HPDE6-E6E7 (cell line): ENCODE data around the gene SLC25A34.

Experiments used
- DNase-seq: peaks from one replicate; pipeline ENCODE4 v3.0.0; 2011; ENCODE audit warnings: missing footprints; ENCODE audit errors: extremely low spot score

SLC25A34 gene

DNA sequence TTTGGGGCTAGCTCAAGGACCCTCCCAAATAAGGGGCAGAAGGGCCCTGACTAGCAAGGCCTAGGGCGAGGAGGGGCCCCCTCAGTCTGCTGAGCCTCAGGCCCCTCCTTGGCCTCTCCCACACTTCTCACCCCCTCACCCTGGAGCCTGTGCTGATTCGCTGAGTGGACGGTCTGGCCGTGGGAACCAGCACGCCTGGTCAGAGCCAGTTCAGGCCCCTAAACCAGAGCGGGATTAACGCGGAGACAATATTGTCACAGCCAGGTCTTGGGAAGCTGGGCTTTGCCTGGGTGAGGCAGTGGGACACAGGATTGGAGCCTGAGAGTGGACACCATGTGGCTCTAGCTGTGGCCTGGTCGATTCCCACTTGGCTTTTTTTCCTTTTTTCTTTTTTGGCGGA is 17.7 kb downstream of the SLC25A34 start:
- DNase-seq = no peak

GRCh38 chr1:15755021-15755645 is 19.1 kb downstream of the SLC25A34 start:
- no peak for DNase-seq

DNA sequence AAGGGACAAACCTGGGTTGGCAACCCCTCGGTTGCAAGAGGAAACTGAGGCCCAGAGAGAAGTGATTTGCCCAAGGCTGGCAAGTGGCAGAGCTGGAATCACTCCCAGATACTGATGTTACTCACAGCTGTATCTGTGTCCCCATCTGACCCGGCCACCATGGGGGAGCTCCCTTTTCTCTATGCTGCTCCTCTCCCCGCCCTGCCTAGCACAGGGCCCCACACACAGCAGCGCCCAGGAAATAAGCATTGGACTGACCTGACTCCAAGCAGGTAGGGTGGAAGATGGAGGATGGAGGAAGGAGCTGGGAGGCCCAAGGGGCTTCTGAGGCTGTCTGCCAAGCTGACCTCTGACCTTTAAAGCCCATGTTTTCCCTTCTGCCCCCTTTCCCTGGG is 19.6 kb downstream of the SLC25A34 start:
- no peak for DNase-seq

DNA sequence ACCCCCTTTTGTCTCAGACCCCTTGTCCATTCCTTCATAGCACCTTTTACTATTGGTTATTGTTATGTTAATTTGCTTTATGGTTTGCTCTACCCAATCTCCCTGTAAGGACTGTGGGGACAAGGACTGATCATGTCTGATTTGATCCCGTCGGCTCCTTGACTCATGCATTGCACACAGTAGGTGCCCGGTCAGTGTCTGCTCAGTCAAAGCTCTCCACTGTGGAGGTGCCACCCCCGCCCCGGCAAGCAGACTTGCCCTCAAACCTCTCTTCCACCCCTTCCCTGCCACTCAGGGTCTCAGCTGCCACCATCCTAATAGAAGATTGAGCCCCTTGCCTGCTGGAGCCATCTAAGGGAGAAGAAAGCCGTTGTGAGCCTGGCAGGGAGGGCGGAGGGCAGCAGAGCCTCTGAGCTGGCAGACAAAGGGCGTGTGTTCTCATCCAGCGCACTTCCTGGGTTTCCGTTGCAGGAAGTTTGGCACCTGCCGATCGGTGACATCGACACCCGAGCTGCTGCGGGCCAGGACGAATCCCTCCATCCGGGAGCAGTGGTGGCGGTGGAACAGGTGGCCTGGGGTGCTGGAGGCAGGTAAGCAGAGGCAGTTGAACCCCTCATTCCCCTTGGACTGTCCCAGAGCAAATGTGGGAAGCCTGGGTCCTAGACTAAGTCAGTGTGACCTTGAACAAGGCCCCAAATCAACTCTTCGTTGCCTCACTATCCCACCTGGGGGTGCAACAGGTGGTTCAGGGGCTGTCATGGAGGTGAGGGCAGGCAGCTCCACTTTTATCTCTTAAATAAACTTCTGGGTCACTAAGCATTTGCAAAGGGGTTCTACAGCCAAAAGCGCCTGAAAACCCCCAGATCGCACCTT is 20.3 kb downstream of the SLC25A34 start:
- DNase-seq = no peak

DNA sequence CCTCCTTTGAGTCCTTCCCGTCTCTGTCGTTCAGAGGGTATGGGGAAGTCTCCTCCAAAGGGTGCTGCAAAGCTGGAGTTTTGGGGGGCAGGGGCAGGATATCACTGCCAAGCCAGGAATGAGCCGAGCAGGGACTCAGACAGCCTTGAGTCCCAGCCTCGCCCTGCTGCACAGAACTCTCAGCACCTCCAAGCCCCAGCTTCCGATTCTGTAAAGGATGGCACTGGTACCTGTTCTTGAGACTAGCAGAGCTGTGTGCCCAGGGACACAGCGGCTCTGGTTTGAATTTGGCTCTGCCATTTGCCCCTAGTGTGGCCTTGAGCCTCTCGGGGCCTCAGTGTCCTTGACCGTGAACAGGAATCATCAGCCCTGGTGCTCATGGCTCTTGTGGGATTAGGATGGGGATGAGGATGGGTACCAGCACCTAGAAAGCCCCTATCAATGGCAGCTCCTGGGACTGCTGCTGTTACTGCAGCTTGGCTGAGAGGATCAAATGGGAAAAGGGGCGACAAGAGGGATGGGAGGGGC is 21.0 kb downstream of the SLC25A34 start:
- DNase-seq = no peak

DNA sequence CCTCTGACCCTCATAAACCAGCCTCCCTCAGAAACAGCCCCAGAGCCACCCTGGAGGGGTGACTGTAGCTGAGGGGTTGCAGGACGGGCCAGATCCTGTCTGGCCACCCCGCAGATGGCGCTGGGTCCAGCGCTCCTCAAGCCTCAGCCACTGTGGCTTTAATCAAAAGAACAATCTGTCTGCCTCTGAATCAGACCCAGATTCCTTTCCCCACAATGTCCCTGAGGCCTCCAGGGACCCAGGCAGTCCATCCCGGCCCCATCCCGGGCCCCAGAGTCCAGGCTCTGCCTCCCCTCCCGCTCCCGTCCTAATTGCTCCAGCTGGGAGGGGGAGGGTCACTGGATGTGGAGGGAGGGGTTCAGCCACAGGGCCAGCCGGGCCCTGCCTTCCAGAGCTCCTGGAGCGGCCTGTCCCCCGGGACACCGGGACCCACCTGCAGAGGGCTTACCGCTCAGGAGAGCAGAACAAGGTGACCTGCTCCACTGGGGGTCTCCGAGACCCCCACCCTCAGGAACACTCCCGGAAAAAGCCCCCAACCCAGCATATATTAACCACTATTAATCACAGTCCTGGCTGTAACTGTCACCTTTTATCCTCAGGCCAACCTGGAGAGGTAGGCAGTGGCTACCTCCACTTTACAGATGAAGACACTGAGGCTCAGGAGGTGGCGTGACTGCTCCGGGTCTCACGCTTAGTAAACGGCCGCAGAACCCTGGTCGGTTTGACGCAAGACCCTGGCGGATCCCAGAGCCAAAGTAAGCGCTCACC is 21.7 kb downstream of the SLC25A34 start:
- DNase-seq = no peak

DNA sequence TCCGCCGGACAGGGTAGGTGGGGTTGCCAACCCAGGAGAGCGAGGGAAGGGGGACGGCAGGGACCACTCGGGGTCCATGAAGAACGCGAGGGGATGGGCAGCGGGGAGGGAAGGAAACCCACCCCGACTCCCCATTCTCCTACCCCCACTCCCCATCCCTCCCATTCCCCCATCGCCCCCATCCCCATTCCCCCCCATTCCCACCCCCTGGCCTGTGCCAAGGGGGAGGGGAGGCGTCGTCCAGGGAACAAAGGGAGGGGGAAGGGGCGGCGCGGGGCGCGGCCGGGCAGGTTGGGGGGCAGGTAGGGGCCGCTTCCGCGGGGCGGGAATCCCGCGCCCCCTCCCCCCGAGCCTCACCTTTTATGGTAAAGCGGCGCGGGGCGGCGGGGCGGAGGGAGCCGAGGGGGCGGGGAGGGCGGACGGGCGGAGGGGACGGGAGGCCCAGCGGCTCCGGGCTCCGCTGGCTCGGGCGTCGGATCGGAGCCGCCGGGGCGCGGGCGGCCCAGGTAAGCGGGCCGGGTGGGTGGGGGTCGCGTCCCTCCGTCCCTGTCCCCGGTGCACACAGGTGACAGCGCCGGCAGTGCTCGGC is 22.4 kb downstream of the SLC25A34 start, which contains the start of gene FBLIM1:
Gene FBLIM1 (plus strand): TSS at position 453 of the 589 bp plus-strand sequence. CDS start 6,189 bp downstream, outside the sequence.
- DNase-seq = no peak

GRCh38 chr1:15758953-15759661 is 23.0 kb downstream of the SLC25A34 start:
- DNase-seq = no peak

DNA sequence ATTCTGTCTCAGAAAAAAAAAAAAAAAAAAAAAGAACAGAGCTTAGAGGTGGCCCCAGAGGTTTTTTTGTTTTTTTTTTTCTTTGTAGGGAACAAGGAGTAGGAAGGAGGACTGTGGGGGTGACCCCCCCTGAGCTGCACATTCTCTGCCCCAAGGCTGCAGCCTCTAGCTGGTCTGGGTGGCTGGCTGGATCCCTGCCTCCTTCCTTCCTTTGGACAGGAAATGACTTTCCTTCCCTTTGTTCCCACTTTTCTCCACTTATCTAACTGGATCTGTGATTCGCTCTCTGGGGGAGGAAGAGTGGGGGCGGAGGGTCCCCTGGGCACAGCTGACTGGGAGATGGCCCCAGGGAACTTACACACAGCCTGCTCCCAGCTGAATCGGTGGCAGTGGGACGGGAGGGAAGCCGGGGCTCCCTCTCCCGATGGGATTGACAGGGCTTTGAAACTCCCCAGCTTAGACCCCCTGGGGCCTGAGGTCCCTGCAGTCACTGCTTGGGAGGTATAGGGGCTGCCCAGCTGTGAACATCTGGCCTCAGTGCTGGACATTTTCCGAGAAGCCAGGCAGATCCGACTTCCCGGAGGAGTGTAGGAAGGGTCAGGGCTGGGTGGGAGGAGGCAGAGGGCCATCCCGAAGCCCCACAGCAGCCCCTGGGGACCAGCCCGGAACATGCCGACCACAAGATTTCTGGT is 24.6 kb downstream of the SLC25A34 start:
- no peak for DNase-seq

DNA sequence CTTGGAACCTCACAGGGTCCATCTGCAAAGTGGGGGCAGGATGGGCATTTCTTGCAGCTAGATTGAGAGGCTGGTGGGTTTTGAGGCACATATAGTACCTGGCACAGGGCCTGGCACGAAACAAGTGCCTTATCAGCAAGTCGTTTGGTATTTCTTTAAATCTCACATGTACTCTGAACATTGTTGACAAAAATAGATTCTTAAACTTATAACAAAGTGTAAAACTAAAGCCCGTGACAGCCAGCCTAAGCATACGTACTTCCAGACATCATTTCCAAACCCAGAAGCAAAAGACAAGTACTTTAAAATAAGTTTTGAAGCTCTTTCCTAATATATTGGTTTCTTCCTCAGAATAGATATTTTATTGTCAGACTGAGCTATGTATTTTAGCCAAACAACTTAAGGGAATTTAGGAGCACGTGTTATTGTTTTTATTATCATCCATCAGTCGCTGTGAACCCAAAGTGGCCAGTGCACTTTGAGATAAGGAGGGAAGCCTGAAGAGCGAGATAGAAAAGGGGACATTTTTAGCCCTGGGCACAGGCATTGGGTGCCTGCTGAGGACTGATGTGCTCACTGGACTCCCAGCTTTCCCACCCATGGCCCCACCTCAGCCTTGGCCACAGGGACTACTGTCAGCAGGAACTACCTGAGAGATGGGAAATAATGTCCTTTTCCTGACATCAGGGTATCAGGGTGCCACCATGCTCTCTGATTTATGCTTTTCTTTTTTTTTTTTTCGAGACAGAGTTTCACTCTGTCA is 25.5 kb downstream of the SLC25A34 start:
- no peak for DNase-seq

- no peak for DNase-seq
These were observed 26.5 kb downstream of the SLC25A34 start for GRCh38 chr1:15762546-15762945.

- DNase-seq = no peak
These were observed 28.3 kb downstream of the SLC25A34 start for GRCh38 chr1:15764269-15764764.

- DNase-seq = no peak
These were observed 28.8 kb downstream of the SLC25A34 start for GRCh38 chr1:15764890-15765289.

GRCh38 chr1:15765495-15766194 is 29.6 kb downstream of the SLC25A34 start:
- DNase-seq = peak; percentile 99

DNA sequence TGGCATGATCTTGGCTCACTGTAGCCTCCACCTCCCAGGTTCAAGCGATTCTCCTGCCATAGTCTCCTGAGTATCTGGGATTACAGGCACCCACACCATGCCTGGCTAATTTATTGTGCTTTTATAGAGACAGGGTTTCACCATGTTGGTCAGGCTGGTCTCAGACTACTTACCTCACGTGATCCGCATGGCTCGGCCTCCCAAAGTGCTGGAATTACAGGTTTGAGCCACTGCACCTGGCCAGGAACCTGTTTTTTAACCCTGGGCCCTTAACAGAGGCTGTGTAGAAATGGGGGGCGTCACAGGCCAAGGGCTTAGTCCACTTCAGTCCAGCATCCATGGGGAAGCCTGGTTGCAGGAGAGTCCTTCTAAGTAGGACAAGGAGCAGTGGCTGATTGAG is 31.9 kb downstream of the SLC25A34 start:
- no peak for DNase-seq

- no peak for DNase-seq
These were observed 32.3 kb downstream of the SLC25A34 start for GRCh38 chr1:15768388-15768787.

- DNase-seq = no peak
These were observed 34.4 kb downstream of the SLC25A34 start for GRCh38 chr1:15770313-15770962.

GRCh38 chr1:15771836-15772515 is 35.9 kb downstream of the SLC25A34 start:
- DNase-seq = no peak
